T-helper 2 cell (primary cell): ENCODE data around the gene SNX25.
"Not testable (repeated sequence)": the region's sequence is repeated elsewhere in the genome, so short reads cannot be mapped to it uniquely, and the experiment has no call there.

Source experiments
- DNase-seq, 5 experiments: peaks; one replicate each; pipeline versions ENCODE4 v3.0.0 to v3.0.0-alpha.2; 2012 to 2022
- total RNA-seq, 2 donors: gene quantifications; one replicate each; lab custom pipeline; 2026; lab: John Stamatoyannopoulos, UW

SNX25 gene
- total RNA-seq, result 28.3 to 44.9 reads per million in 2 donors

- peak; percentile 77 to 91 (median 81) for DNase-seq
Observed at GRCh38 chr4:185209031-185209851, at the start of gene SNX25. Gene SNX25 (plus strand): TSS chr4:185209598. CDS start chr4:185209827, 229 bp downstream.

GRCh38 chr4:185165605-185166063, 43.8 kb upstream of the SNX25 start:
- peak in 2 of 5 experiments; percentile 47 to 84 for DNase-seq

GRCh38 chr4:185167234-185167633, 42.2 kb upstream of the SNX25 start:
- no peak for DNase-seq

GRCh38 chr4:185171373-185172071, 37.9 kb upstream of the SNX25 start:
- no peak for DNase-seq

GRCh38 chr4:185179488-185179887, 29.9 kb upstream of the SNX25 start:
- no peak for DNase-seq

- no peak for DNase-seq
Observed at GRCh38 chr4:185182239-185182638, 27.2 kb upstream of the SNX25 start.

GRCh38 chr4:185183622-185184281, 25.6 kb upstream of the SNX25 start:
- DNase-seq, result peak; percentile 21 to 81 (median 53)

- no peak for DNase-seq
Observed at GRCh38 chr4:185186769-185187168, 22.6 kb upstream of the SNX25 start.

GRCh38 chr4:185189606-185190305, 19.6 kb upstream of the SNX25 start:
- DNase-seq, result no peak

GRCh38 chr4:185190306-185190856, 19.0 kb upstream of the SNX25 start:
- DNase-seq, result no peak

GRCh38 chr4:185192059-185192458, 17.3 kb upstream of the SNX25 start:
- DNase-seq, result no peak

GRCh38 chr4:185194924-185195888, 14.2 kb upstream of the SNX25 start:
- DNase-seq, result no peak

- no peak for DNase-seq
Observed at GRCh38 chr4:185196437-185196836, 13.0 kb upstream of the SNX25 start.

GRCh38 chr4:185198189-185198588, 11.2 kb upstream of the SNX25 start:
- DNase-seq, result not testable (repeated sequence)

GRCh38 chr4:185201977-185202962, 7.1 kb upstream of the SNX25 start:
- peak in 4 of 5 experiments; percentile 23 to 77 (median 56) for DNase-seq

GRCh38 chr4:185202984-185203485, 6.4 kb upstream of the SNX25 start:
- peak in 1 of 5 experiments; percentile 7 for DNase-seq

- DNase-seq, result peak; percentile 69 to 92 (median 78)
Observed at GRCh38 chr4:185203486-185204237, 5.7 kb upstream of the SNX25 start, which contains the start of gene CFAP97. Gene CFAP97 (minus strand): TSS chr4:185204000. CDS start chr4:185191196, 12,804 bp downstream.

- DNase-seq, result no peak
Observed at GRCh38 chr4:185204238-185204910, 5.0 kb upstream of the SNX25 start.
